Liver (tissue), 9 donors: Measurements from ENCODE around the gene MANBA. TPM values are rescaled to one million over a fixed set of nuclear protein-coding genes. Genes with fewer than 3 reads are reported as not detected.

ENCODE experiments used
- DNase-seq: peaks from one replicate; pipeline ENCODE4 v3.0.0-alpha.2; 2017; ENCODE audit warnings: low spot score
- H3K27ac ChIP-seq, 2 donors: one replicate each; pipeline ENCODE4 v1.7.0; 2013; ENCODE audit warnings: inconsistent platforms in 2 of 2, low read length in 2 of 2, control low read depth in 1 of 2, low read depth in 1 of 2, mild to moderate bottlenecking in 1 of 2
- H3K27me3 ChIP-seq, 4 donors: one replicate each; pipeline versions ENCODE4 v1.6.1 to v1.7.0; 2013; ENCODE audit warnings: low read length in 3 of 4, inconsistent platforms in 1 of 4, mild to moderate bottlenecking in 1 of 4, moderate library complexity in 1 of 4; ENCODE audit not compliant: control insufficient read depth in 4 of 4, insufficient read depth in 4 of 4
- H3K36me3 ChIP-seq, 4 donors: one replicate each; pipeline versions ENCODE4 v1.6.1 to v1.7.0; 2013; ENCODE audit warnings: low read length in 3 of 4, mild to moderate bottlenecking in 3 of 4, low read depth in 1 of 4, moderate library complexity in 1 of 4; ENCODE audit not compliant: control insufficient read depth in 4 of 4, insufficient read depth in 3 of 4
- H3K4me1 ChIP-seq, 4 donors: one replicate each; pipeline versions ENCODE4 v1.6.1 to v1.7.0; 2013; ENCODE audit warnings: low read length in 3 of 4, mild to moderate bottlenecking in 3 of 4, moderate library complexity in 1 of 4; ENCODE audit not compliant: control insufficient read depth in 4 of 4, insufficient read depth in 4 of 4
- H3K4me3 ChIP-seq, 3 donors: one replicate each; pipeline versions ENCODE4 v1.6.1 to v1.7.0; 2013; ENCODE audit warnings: low read length in 3 of 3, control low read depth in 1 of 3, low read depth in 1 of 3, mild to moderate bottlenecking in 1 of 3
- H3K9ac ChIP-seq, 2 donors: one replicate each; pipeline ENCODE4 v1.7.0; 2013; ENCODE audit warnings: low read length in 2 of 2, mild to moderate bottlenecking in 2 of 2, moderate library complexity in 2 of 2, control low read depth in 1 of 2, low read depth in 1 of 2
- H3K9me3 ChIP-seq, 4 donors: one replicate each; pipeline versions ENCODE4 v1.6.1 to v1.7.0; 2013; ENCODE audit warnings: low read length in 3 of 4; ENCODE audit not compliant: control insufficient read depth in 4 of 4
- EGR1 ChIP-seq, 2 donors: IDR thresholded peaks; 2 replicates each; pipeline ENCODE4 v1.6.1; 2016 to 2018; ENCODE audit warnings: antibody characterized with exemption in 2 of 2, low read depth in 2 of 2
- FOXA1 ChIP-seq: IDR thresholded peaks from 2 replicates; pipeline ENCODE4 v1.6.1; 2016; ENCODE audit warnings: antibody characterized with exemption
- FOXA2 ChIP-seq: IDR thresholded peaks from 2 replicates; pipeline ENCODE4 v1.6.1; 2016; ENCODE audit warnings: antibody characterized with exemption
- GABPA ChIP-seq, 2 donors: IDR thresholded peaks in 1 of 2; conservative IDR thresholded peaks in 1 of 2; 2 replicates each; pipeline ENCODE4 v1.6.1; 2016; ENCODE audit warnings: antibody characterized with exemption in 2 of 2, mild to moderate bottlenecking in 1 of 2, moderate library complexity in 1 of 2
- HNF4A ChIP-seq, 2 donors: conservative IDR thresholded peaks; 2 replicates each; pipeline ENCODE4 v1.6.1; 2016; ENCODE audit warnings: antibody characterized with exemption in 2 of 2, mild to moderate bottlenecking in 2 of 2
- HNF4G ChIP-seq: IDR thresholded peaks from 2 replicates; pipeline ENCODE4 v1.6.1; 2016; ENCODE audit warnings: antibody characterized with exemption
- JUND ChIP-seq, 2 donors: IDR thresholded peaks; 2 replicates each; pipeline ENCODE4 v1.6.1; 2016; ENCODE audit warnings: antibody characterized with exemption in 2 of 2
- MAX ChIP-seq: IDR thresholded peaks from 2 replicates; pipeline ENCODE4 v1.6.1; 2016; ENCODE audit warnings: antibody characterized with exemption
- NR2F2 ChIP-seq: IDR thresholded peaks from 2 replicates; pipeline ENCODE4 v1.6.1; 2016; ENCODE audit warnings: antibody characterized with exemption
- RAD21 ChIP-seq, 2 donors: IDR thresholded peaks; 2 replicates each; pipeline ENCODE4 v1.6.1; 2016; ENCODE audit warnings: antibody characterized with exemption in 2 of 2, mild to moderate bottlenecking in 2 of 2
- RXRA ChIP-seq, 2 donors: IDR thresholded peaks; 2 replicates each; pipeline ENCODE4 v1.6.1; 2017 to 2018; ENCODE audit warnings: antibody characterized with exemption in 2 of 2, mild to moderate bottlenecking in 1 of 2
- SP1 ChIP-seq: IDR thresholded peaks from 2 replicates; pipeline ENCODE4 v1.6.1; 2018; ENCODE audit warnings: antibody characterized with exemption, mild to moderate bottlenecking
- TAF1 ChIP-seq: conservative IDR thresholded peaks from 2 replicates; pipeline ENCODE4 v1.6.1; 2016; ENCODE audit warnings: antibody characterized with exemption, mild to moderate bottlenecking
- YY1 ChIP-seq: IDR thresholded peaks from 2 replicates; pipeline ENCODE4 v1.6.1; 2016; ENCODE audit warnings: antibody characterized with exemption, mild to moderate bottlenecking
- WGBS: extraction: QIAGEN DNeasy Blood & Tissue Kit; methylation state at CpG from one replicate; pipeline ENCODE4 v1.1.7; 2013; 5-methylcytosine and 5-hydroxymethylcytosine counted together
- polyA plus RNA-seq, 2 donors: library from polyadenylated mRNA; stranded (reverse) in 1 of 2; unstranded in 1 of 2; fragments of 200-250 nt in 1 of 2; fragments of >200 nt in 1 of 2; fragmentation: Nextera tagmentation in 1 of 2; extraction: Ambion mirVana in 1 of 2; gene quantifications; one replicate each; pipeline versions ENCODE4 v1.2.1 to v1.2.3, GENCODE V29; 2013 to 2015
- total RNA-seq, 2 donors: library from RNA; depleted of rRNA; stranded (reverse); fragments of >200 nt; gene quantifications; one replicate each; pipeline ENCODE4 v1.2.3, GENCODE V29; 2014
- TF ChIP-seq, protein P1 (sequence below): IDR thresholded peaks from 2 replicates; pipeline ENCODE4 v1.6.1; 2016; ENCODE audit warnings: antibody characterized with exemption
- TF ChIP-seq, protein P2 (sequence below): IDR thresholded peaks from 2 replicates; pipeline ENCODE4 v1.6.1; 2016; ENCODE audit warnings: antibody characterized with exemption, mild to moderate bottlenecking
- TF ChIP-seq, protein P3 (sequence below): fragments of 150-350 bp; IDR thresholded peaks from 2 replicates; pipeline ENCODE4 v1.5.1; 2017; ENCODE audit warnings: improper control_type of control experiment, low read depth, low read length; ENCODE audit not compliant: missing input control
- TF ChIP-seq, protein P4 (sequence below): IDR thresholded peaks from 2 replicates; pipeline ENCODE4 v1.6.1; 2016; ENCODE audit warnings: antibody characterized with exemption
- donor health status: healthy.
- donor health status: healthy.
- donor health status: healthy.
- donor health status: healthy.
- donor health status: healthy.

Gene MANBA
- total and polyA plus RNA-seq, 4 donors = 7.1 to 24.2 (median 15.5) TPM

DNA sequence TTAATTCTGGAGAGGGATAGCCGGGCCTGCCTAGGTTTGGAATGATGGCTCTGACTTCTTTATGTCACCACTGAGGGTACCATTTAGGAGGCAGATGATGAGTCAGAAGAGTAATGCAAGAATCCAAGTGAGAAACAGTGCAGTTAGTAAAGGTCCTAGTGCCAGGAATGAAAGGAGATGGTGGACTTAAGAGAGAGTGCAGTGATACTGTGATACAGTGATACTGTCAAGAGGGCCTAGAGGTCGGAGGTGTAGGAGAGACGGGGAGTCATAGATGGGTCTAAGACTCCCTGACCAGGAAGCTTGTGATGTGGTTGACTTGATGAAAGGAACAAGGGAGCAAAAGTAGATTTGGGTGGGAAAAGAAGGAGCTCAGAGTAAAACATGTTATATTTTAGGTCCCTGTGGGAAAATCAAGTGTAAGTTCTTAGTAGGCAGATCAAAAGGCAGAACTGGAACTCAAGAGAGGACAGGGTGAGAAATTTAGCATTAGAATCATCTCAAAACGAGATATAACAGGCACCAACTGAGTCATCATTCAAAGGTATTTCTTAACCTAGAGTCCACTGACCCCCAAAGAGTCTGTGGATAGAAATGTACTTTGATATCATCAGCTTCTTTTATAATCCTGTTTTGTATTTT lies 174.6 kb downstream of the MANBA start (continued):
- TF ChIP-seq GABPA (IDR thresholded peaks at IDR 0.05 in 1 of 2, conservative IDR thresholded peaks at IDR 0.05 in 1 of 2) (no peak), RAD21 (IDR thresholded peaks at IDR 0.05) (no peak), SP1 (no peak), HNF4A (conservative IDR thresholded peaks at IDR 0.05) (no peak)
- TF ChIP-seq, protein P1, sequence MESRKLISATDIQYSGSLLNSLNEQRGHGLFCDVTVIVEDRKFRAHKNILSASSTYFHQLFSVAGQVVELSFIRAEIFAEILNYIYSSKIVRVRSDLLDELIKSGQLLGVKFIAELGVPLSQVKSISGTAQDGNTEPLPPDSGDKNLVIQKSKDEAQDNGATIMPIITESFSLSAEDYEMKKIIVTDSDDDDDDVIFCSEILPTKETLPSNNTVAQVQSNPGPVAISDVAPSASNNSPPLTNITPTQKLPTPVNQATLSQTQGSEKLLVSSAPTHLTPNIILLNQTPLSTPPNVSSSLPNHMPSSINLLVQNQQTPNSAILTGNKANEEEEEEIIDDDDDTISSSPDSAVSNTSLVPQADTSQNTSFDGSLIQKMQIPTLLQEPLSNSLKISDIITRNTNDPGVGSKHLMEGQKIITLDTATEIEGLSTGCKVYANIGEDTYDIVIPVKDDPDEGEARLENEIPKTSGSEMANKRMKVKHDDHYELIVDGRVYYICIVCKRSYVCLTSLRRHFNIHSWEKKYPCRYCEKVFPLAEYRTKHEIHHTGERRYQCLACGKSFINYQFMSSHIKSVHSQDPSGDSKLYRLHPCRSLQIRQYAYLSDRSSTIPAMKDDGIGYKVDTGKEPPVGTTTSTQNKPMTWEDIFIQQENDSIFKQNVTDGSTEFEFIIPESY = no peak

DNA sequence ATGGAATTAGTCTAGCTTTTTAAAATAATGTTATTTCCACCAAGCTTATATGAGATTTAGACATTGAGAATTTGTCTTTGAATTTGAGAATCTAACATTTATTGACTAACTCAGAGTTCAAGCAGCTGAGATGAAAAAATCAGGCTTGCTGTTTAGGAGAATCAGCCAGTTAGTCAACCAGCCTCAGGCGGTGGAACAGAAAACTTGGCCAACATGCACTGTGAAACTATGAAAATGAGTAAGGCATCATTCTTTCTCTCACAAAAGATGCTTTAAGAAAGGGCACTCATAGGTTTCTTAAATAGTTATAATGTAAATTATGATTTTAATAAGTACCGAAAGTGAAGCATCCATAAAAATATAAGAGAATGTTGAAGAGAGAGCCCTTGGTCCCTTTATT lies 175.4 kb downstream of the MANBA start:
- 93% methylated on average over 2 of the region's 2 CpGs for WGBS
- peaks cover 0 to 2% (median 0%) of the 10 kb centered on the region in 4 donors for H3K4me1 ChIP-seq
- H3K27ac ChIP-seq = no peak overlapping the region
- no peaks in the 10 kb centered on the region for H3K27me3 ChIP-seq
- no peak for DNase-seq
- H3K4me3 ChIP-seq = no peak overlapping the region
- TF ChIP-seq MAX = no peak
- no peak for TF ChIP-seq SP1
- TF ChIP-seq TAF1 = no peak
- TF ChIP-seq HNF4G = no peak
- TF ChIP-seq JUND (IDR thresholded peaks at IDR 0.05) = no peak
- no peak for TF ChIP-seq YY1
- TF ChIP-seq FOXA1 = no peak
- TF ChIP-seq, protein P2, sequence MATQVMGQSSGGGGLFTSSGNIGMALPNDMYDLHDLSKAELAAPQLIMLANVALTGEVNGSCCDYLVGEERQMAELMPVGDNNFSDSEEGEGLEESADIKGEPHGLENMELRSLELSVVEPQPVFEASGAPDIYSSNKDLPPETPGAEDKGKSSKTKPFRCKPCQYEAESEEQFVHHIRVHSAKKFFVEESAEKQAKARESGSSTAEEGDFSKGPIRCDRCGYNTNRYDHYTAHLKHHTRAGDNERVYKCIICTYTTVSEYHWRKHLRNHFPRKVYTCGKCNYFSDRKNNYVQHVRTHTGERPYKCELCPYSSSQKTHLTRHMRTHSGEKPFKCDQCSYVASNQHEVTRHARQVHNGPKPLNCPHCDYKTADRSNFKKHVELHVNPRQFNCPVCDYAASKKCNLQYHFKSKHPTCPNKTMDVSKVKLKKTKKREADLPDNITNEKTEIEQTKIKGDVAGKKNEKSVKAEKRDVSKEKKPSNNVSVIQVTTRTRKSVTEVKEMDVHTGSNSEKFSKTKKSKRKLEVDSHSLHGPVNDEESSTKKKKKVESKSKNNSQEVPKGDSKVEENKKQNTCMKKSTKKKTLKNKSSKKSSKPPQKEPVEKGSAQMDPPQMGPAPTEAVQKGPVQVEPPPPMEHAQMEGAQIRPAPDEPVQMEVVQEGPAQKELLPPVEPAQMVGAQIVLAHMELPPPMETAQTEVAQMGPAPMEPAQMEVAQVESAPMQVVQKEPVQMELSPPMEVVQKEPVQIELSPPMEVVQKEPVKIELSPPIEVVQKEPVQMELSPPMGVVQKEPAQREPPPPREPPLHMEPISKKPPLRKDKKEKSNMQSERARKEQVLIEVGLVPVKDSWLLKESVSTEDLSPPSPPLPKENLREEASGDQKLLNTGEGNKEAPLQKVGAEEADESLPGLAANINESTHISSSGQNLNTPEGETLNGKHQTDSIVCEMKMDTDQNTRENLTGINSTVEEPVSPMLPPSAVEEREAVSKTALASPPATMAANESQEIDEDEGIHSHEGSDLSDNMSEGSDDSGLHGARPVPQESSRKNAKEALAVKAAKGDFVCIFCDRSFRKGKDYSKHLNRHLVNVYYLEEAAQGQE = no peak
- TF ChIP-seq, protein P1 = no peak
- no peak for TF ChIP-seq RAD21 (IDR thresholded peaks at IDR 0.05)
- no peak for TF ChIP-seq RXRA (IDR thresholded peaks at IDR 0.05)
- TF ChIP-seq GABPA (IDR thresholded peaks at IDR 0.05 in 1 of 2, conservative IDR thresholded peaks at IDR 0.05 in 1 of 2) = no peak
- no peak for TF ChIP-seq FOXA2
- no peak for TF ChIP-seq NR2F2
- no peak for TF ChIP-seq HNF4A (conservative IDR thresholded peaks at IDR 0.05)
- TF ChIP-seq, protein P3, sequence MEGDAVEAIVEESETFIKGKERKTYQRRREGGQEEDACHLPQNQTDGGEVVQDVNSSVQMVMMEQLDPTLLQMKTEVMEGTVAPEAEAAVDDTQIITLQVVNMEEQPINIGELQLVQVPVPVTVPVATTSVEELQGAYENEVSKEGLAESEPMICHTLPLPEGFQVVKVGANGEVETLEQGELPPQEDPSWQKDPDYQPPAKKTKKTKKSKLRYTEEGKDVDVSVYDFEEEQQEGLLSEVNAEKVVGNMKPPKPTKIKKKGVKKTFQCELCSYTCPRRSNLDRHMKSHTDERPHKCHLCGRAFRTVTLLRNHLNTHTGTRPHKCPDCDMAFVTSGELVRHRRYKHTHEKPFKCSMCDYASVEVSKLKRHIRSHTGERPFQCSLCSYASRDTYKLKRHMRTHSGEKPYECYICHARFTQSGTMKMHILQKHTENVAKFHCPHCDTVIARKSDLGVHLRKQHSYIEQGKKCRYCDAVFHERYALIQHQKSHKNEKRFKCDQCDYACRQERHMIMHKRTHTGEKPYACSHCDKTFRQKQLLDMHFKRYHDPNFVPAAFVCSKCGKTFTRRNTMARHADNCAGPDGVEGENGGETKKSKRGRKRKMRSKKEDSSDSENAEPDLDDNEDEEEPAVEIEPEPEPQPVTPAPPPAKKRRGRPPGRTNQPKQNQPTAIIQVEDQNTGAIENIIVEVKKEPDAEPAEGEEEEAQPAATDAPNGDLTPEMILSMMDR = no peak
- no peak for TF ChIP-seq EGR1 (IDR thresholded peaks at IDR 0.05; ENCODE audit: low read depth in 2 of 2)
- TF ChIP-seq, protein P4, sequence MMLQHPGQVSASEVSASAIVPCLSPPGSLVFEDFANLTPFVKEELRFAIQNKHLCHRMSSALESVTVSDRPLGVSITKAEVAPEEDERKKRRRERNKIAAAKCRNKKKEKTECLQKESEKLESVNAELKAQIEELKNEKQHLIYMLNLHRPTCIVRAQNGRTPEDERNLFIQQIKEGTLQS = no peak
- no peak overlapping the region for H3K9ac ChIP-seq
- H3K9me3 ChIP-seq = no peaks in the 10 kb centered on the region
- H3K36me3 ChIP-seq = peaks cover 1 to 58% (median 33%) of the 10 kb centered on the region in 4 donors
